ENCODE results near the gene C19orf47.

Gene C19orf47

DNA sequence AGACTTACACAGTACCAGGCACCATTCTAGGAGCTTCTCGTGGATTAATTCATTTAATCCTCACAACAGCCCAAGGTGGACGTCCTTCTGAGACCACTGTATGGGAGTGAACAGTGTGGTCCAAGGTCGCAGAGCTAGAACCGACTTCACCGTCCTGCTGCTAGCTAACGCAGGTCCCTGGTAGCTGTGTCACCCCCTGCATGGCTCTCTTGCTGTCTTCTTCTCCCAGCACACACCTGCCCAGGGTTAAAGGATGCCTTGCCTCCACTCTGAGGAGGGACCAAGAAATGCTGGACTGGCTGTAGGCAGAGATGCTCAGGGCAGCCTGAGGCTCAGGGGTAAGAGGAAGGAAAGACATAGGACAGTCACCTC is 66.0 kb downstream of the C19orf47 start:
- H3K4me3 ChIP-seq (ENCODE audit: low read depth, low read length): no peak overlapping the region
- TF ChIP-seq, protein P1, sequence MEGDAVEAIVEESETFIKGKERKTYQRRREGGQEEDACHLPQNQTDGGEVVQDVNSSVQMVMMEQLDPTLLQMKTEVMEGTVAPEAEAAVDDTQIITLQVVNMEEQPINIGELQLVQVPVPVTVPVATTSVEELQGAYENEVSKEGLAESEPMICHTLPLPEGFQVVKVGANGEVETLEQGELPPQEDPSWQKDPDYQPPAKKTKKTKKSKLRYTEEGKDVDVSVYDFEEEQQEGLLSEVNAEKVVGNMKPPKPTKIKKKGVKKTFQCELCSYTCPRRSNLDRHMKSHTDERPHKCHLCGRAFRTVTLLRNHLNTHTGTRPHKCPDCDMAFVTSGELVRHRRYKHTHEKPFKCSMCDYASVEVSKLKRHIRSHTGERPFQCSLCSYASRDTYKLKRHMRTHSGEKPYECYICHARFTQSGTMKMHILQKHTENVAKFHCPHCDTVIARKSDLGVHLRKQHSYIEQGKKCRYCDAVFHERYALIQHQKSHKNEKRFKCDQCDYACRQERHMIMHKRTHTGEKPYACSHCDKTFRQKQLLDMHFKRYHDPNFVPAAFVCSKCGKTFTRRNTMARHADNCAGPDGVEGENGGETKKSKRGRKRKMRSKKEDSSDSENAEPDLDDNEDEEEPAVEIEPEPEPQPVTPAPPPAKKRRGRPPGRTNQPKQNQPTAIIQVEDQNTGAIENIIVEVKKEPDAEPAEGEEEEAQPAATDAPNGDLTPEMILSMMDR (IDR thresholded peaks at IDR 0.05; ENCODE audit: borderline replicate concordance, insufficient read depth, low read depth, low read length): no peak

DNA sequence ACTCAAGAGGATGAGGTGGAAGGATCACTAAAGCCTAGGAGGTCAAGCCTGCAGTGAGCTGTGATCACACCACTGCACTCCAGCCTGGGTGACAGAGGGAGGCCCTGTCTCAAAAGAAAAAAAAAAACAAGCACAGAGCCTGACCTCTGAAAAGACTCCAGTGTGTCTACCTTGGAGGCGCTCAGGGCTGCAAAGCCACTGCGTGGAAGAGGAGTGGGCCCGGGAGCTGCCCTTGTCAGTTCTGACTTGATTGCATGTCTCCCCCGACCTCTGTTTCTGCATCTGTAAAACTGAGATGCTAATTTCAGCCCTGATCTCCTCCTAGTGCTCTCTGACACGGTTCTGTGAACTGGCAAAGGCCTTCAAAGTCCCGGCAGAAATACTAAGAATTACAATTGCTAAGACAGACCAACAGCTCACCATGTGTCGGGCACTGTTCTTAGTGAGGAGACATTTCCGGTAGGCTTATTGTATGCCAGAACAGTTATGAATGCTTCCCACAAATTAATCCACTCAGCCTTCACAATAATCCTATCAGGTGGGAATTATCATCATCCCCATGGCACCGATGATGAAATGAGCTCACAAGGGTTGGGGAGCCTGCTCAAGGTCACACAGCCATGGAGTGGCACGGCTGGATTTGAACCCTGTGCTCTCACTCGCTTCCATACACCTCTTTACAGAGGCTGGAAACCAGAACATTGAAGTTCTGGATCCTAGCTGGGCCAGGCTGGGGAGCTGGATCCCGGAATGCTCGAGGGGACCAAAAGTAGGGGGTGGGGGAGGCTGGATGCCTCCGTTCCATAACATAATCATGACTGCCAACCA is 66.6 kb downstream of the C19orf47 start:
- TF ChIP-seq, protein P1 (IDR thresholded peaks at IDR 0.05; ENCODE audit: borderline replicate concordance, insufficient read depth, low read depth, low read length): no peak
- H3K4me3 ChIP-seq (ENCODE audit: low read depth, low read length): no peak overlapping the region

DNA sequence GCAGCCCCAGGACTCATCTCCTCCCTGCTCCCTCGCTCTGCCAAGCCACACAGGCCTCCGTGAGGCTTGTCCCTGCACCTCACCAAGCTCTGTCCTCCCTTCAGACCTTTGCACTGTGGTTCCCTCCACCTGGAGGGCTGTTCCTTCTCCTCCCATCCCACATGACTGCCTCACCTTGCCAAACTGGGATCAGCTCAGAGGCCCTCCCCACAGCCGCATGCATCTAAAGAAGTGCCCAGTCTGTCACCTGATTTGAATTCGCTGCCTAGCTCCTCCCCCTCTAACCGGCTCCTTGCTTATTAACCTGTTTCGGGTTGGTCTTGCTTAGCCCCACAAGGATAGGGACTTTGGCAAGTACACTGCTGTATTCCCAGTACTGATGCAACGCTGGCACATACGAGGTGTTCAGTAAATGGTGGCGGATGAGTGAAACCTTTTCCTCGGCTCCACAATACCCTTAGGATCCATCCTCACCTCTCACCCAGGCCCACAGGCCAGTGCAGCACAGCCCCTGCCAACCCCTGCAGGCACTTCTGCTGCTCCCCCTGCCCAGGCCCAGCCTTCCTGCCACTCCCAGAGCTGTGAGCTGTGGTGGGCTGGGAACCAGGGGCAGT is 67.5 kb downstream of the C19orf47 start:
- no peak overlapping the region for H3K4me3 ChIP-seq (ENCODE audit: low read depth, low read length)
- TF ChIP-seq, protein P1 (IDR thresholded peaks at IDR 0.05; ENCODE audit: borderline replicate concordance, insufficient read depth, low read depth, low read length): no peak

DNA sequence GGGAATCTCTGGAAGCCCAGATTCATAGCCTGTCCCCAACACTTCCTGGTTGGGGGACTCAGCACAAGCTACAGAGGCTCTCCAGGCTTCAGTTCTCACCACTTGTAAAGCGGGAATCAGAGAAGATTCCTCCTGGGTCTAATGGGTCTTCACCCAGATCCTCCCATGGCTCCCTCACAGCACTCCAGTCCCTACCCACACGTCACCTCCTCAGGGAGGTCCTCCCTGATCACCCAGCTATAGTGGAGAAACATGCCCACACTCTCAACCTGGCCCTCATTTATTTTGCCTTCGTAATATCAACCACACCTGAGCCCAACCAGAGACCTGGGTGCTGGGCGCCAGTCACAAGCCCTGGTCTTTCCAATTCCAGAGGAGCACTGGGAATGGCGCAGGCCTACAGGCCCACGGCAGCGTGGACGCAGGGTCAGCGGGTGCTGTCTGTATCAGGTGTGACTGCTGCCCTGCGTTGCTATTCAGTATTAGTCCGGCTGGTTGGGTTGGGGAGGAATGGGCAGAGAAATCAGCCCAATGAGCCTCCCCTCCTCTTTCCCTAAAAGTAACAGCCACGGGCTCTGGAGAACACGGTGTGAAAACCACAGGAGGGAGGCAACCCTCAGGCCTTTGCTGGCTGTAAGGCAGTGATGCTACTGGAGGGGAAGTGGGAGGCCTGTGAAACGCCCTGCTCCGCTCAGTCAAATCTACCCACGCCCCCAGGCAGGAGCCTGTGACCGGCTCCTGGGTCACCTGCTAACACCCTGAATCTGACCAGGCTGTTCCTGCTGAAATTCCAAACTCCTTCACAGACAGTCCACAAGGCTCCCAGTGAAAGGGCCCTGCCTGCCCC is 68.2 kb downstream of the C19orf47 start:
- TF ChIP-seq, protein P1 (IDR thresholded peaks at IDR 0.05; ENCODE audit: borderline replicate concordance, insufficient read depth, low read depth, low read length): no peak
- H3K4me3 ChIP-seq (ENCODE audit: low read depth, low read length): no peak overlapping the region

- H3K4me3 ChIP-seq (ENCODE audit: low read depth, low read length): no peak overlapping the region
- TF ChIP-seq, protein P1 (IDR thresholded peaks at IDR 0.05; ENCODE audit: borderline replicate concordance, insufficient read depth, low read depth, low read length): no peak
Measured at GRCh38 chr19:40279120-40279551, 69.1 kb downstream of the C19orf47 start.

DNA sequence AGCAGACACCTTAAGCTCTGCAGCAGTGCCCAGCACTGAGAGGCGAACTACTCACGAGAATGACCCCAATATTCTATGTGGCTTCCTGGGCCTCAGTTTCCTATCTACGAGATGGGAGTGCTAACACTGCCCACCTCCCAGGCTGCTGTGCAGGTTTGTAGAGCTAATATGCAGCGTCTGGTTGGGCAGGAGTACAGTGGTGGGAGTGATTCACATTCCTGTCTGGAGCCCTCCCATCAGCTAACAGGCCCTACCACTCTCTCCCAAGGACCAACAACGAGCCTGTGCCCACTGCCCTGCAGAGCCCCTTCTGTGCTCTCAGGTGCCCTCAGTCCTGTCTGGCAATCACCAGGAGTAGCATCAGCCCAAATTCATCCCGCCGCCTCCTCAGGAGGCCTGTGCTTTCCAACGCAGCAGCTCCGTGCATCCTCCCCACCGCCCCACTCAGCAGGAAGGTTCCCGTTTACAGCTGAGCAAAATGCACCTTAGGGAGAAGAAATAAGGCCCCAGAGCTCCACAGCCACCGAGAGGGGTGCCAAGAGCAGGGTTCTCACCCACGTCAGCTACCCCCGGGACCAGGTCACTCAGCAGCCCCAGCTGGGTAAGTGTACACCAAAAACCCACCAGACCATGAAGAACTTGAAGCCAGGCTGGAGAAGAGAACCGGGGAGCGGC is 69.7 kb downstream of the C19orf47 start:
- no peak overlapping the region for H3K4me3 ChIP-seq (ENCODE audit: low read depth, low read length)
- TF ChIP-seq, protein P1 (IDR thresholded peaks at IDR 0.05; ENCODE audit: borderline replicate concordance, insufficient read depth, low read depth, low read length): no peak

Measured in GM12875 (cell line).